SK-N-SH (cell line): ENCODE results near the gene TUBA4B.
"Not testable (repeated sequence)": the region's sequence is repeated elsewhere in the genome, so short reads cannot be mapped to it uniquely, and the experiment has no call there.

ENCODE experiments used
- ELF1 ChIP-seq: IDR thresholded peaks from 2 replicates; pipeline ENCODE4 v1.4.0; 2012
- EZH2phosphoT487 ChIP-seq: fragments of 200-600 bp; sonication (generic); IDR thresholded peaks from 2 replicates; pipeline ENCODE4 v1.6.1; 2017; ENCODE audit warnings: low read depth, mixed run types, mild to moderate bottlenecking, antibody characterized with exemption, moderate library complexity, borderline replicate concordance
- GABPA ChIP-seq: IDR thresholded peaks from 2 replicates; pipeline ENCODE4 v1.4.0; 2012; ENCODE audit warnings: low read depth, mild to moderate bottlenecking
- GATA2 ChIP-seq: sonication (generic); formaldehyde crosslinking; IDR thresholded peaks from 2 replicates; pipeline ENCODE4 v1.5.0; 2020; ENCODE audit warnings: mild to moderate bottlenecking, missing genetic modification reagents
- JUND ChIP-seq: IDR thresholded peaks from 2 replicates; pipeline ENCODE4 v1.4.0; 2012
- POLR2AphosphoS5 ChIP-seq: IDR thresholded peaks from 2 replicates; pipeline ENCODE4 v1.6.1; 2012; ENCODE audit warnings: low read depth, low read length
- RCOR1 ChIP-seq: fragments of 150-350 bp; IDR thresholded peaks from 2 replicates; pipeline ENCODE4 v1.6.1; 2017; ENCODE audit warnings: antibody characterized with exemption, low read length
- SIN3A ChIP-seq: IDR thresholded peaks from 2 replicates; pipeline ENCODE4 v1.6.1; 2012; ENCODE audit warnings: low read depth, mild to moderate bottlenecking, low read length, moderate library complexity, borderline replicate concordance
- TAF1 ChIP-seq: IDR thresholded peaks from 2 replicates; pipeline ENCODE4 v1.6.1; 2012; ENCODE audit warnings: low read depth, mild to moderate bottlenecking, low read length, moderate library complexity, borderline replicate concordance
- YY1 ChIP-seq: IDR thresholded peaks from 2 replicates; pipeline ENCODE4 v1.4.0; 2012; ENCODE audit warnings: low read depth, mild to moderate bottlenecking
- TF ChIP-seq, protein P1 (sequence below): fragments of 150-350 bp; IDR thresholded peaks from 2 replicates; pipeline ENCODE4 v1.6.1; 2017; ENCODE audit warnings: antibody characterized with exemption, low read length, low read depth, borderline replicate concordance
- TF ChIP-seq, protein P2 (sequence below): fragments of 200-600 bp; sonication (generic); IDR thresholded peaks from 2 replicates; pipeline ENCODE4 v1.6.1; 2017; ENCODE audit warnings: antibody characterized with exemption, mild to moderate bottlenecking, moderate library complexity
- TF ChIP-seq, protein P3 (sequence below): IDR thresholded peaks from 2 replicates; pipeline ENCODE4 v1.4.0; 2012; ENCODE audit warnings: low read depth
- TF ChIP-seq, protein P4 (sequence below): IDR thresholded peaks from 2 replicates; pipeline ENCODE4 v1.6.1; 2012; ENCODE audit warnings: mild to moderate bottlenecking, low read depth, low read length, moderate library complexity

DNA sequence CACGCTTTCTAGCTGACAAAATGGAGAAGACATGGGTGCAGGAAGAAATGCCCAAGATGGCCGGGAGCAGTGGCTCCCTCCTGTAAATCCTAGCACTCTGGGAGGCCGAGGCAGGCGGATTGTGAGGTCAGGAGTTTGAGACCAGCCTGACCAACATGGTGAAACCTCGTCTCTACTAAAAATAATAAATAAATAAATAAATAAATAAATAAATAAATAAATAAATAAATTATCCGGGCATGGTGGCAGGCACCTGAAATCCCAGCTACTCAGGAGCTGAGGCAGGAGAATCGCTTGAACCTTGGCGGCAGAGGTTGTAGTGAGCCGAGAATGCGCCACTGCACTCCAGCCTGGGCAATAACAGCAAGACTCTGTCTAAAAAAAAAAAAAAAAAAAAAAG lies 5.9 kb downstream of the TUBA4B start:
- TF ChIP-seq, protein P1, sequence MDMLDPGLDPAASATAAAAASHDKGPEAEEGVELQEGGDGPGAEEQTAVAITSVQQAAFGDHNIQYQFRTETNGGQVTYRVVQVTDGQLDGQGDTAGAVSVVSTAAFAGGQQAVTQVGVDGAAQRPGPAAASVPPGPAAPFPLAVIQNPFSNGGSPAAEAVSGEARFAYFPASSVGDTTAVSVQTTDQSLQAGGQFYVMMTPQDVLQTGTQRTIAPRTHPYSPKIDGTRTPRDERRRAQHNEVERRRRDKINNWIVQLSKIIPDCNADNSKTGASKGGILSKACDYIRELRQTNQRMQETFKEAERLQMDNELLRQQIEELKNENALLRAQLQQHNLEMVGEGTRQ = not testable (repeated sequence)
- TF ChIP-seq, protein P2, sequence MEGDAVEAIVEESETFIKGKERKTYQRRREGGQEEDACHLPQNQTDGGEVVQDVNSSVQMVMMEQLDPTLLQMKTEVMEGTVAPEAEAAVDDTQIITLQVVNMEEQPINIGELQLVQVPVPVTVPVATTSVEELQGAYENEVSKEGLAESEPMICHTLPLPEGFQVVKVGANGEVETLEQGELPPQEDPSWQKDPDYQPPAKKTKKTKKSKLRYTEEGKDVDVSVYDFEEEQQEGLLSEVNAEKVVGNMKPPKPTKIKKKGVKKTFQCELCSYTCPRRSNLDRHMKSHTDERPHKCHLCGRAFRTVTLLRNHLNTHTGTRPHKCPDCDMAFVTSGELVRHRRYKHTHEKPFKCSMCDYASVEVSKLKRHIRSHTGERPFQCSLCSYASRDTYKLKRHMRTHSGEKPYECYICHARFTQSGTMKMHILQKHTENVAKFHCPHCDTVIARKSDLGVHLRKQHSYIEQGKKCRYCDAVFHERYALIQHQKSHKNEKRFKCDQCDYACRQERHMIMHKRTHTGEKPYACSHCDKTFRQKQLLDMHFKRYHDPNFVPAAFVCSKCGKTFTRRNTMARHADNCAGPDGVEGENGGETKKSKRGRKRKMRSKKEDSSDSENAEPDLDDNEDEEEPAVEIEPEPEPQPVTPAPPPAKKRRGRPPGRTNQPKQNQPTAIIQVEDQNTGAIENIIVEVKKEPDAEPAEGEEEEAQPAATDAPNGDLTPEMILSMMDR = not testable (repeated sequence)
- not testable (repeated sequence) for TF ChIP-seq POLR2AphosphoS5; JUND; TAF1; GABPA; RCOR1; SIN3A; YY1; GATA2 (CRISPR knock-in tag); ELF1; EZH2phosphoT487
- TF ChIP-seq, protein P3, sequence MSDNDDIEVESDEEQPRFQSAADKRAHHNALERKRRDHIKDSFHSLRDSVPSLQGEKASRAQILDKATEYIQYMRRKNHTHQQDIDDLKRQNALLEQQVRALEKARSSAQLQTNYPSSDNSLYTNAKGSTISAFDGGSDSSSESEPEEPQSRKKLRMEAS = not testable (repeated sequence)
- TF ChIP-seq, protein P4, sequence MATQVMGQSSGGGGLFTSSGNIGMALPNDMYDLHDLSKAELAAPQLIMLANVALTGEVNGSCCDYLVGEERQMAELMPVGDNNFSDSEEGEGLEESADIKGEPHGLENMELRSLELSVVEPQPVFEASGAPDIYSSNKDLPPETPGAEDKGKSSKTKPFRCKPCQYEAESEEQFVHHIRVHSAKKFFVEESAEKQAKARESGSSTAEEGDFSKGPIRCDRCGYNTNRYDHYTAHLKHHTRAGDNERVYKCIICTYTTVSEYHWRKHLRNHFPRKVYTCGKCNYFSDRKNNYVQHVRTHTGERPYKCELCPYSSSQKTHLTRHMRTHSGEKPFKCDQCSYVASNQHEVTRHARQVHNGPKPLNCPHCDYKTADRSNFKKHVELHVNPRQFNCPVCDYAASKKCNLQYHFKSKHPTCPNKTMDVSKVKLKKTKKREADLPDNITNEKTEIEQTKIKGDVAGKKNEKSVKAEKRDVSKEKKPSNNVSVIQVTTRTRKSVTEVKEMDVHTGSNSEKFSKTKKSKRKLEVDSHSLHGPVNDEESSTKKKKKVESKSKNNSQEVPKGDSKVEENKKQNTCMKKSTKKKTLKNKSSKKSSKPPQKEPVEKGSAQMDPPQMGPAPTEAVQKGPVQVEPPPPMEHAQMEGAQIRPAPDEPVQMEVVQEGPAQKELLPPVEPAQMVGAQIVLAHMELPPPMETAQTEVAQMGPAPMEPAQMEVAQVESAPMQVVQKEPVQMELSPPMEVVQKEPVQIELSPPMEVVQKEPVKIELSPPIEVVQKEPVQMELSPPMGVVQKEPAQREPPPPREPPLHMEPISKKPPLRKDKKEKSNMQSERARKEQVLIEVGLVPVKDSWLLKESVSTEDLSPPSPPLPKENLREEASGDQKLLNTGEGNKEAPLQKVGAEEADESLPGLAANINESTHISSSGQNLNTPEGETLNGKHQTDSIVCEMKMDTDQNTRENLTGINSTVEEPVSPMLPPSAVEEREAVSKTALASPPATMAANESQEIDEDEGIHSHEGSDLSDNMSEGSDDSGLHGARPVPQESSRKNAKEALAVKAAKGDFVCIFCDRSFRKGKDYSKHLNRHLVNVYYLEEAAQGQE = not testable (repeated sequence)
